Nephron progenitor cell (in vitro differentiated cells): ENCODE results near the gene NFIA.

Experiments
- DNase-seq: peaks from one replicate; pipeline ENCODE4 v3.0.0; 2021
- H3K27ac Mint-ChIP-seq: 2 replicates; pipeline ENCODE4 v1.8.0; 2021; ENCODE audit warnings: mild to moderate bottlenecking, moderate library complexity, mixed read lengths
- H3K27me3 Mint-ChIP-seq: 2 replicates; pipeline ENCODE4 v1.8.0; 2021; ENCODE audit warnings: mild to moderate bottlenecking, low read depth, mixed read lengths; ENCODE audit not compliant: poor library complexity
- H3K36me3 Mint-ChIP-seq: 2 replicates; pipeline ENCODE4 v1.8.0; 2021; ENCODE audit warnings: low read depth, mixed read lengths
- H3K4me1 Mint-ChIP-seq: 2 replicates; pipeline ENCODE4 v1.8.0; 2021; ENCODE audit warnings: mixed read lengths
- H3K4me3 Mint-ChIP-seq: 2 replicates; pipeline ENCODE4 v1.8.0; 2021; ENCODE audit warnings: mild to moderate bottlenecking, moderate library complexity, mixed read lengths
- H3K9me3 Mint-ChIP-seq: 2 replicates; pipeline ENCODE4 v1.8.0; 2021; ENCODE audit warnings: mild to moderate bottlenecking, moderate library complexity, mixed read lengths
- CTCF ChIP-seq: fragments of 200-600 bp; sonication (generic); IDR thresholded peaks from 2 replicates; pipeline ENCODE4 v1.5.0; 2021; ENCODE audit warnings: antibody characterized with exemption

NFIA gene

GRCh38 chr1:61400997-61401396 lies 318.6 kb downstream of the NFIA start:
- Mint-ChIP-seq H3K4me3 (no peak overlapping the region), H3K4me1 (peaks cover 45% of the 10 kb centered on the region), H3K27ac (no peak overlapping the region), H3K27me3 (peaks cover 1% of the 10 kb centered on the region), H3K36me3 (no peaks in the 10 kb centered on the region), H3K9me3 (no peaks in the 10 kb centered on the region)
- no peak for TF ChIP-seq CTCF
- no peak for DNase-seq

- peaks cover 8% of the 10 kb centered on the region for H3K27me3 Mint-ChIP-seq
- no peaks in the 10 kb centered on the region for H3K36me3 Mint-ChIP-seq
- H3K4me1 Mint-ChIP-seq: peaks cover 38% of the 10 kb centered on the region
- no peak overlapping the region for H3K4me3 Mint-ChIP-seq
- no peak for DNase-seq
- H3K9me3 Mint-ChIP-seq: no peaks in the 10 kb centered on the region
- TF ChIP-seq CTCF: no peak
- no peak overlapping the region for H3K27ac Mint-ChIP-seq
Measured at GRCh38 chr1:61403679-61404596, 321.6 kb downstream of the NFIA start.

DNA sequence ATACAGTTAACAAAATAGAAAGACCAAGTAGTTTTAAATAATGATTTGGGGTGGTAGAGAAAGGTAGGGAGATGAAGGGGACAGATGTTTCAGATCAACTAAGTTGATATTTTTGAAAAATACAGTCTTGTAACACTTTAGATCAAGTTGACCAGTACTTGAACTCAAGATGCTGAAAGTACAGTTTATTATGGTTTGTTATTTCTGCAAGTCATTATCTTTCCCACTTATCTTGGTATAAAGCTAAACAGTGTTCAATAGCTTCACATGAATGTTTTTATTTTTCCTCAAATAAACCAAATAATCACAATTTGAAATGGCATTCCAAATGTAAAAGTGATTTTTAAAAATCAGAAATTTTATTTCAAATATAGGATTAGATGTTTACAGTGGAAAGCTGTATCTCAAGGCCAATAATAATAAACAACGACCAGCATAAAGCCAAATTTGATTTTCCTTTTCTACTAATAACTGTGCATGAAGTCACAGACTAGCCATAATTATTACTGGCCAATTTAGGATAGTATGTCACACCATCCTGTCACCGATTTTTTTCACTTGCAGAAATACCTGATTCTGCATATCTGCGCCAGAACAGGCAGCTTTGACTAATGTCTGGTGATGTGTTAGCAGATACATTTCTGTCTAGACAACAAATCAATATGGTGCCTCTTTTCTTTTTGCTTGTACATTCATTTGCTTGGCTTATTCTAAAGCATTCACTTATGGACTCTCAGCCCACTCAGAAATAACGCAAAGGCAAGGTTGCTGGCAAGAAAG lies 322.4 kb downstream of the NFIA start:
- no peak for DNase-seq
- TF ChIP-seq CTCF: no peak
- Mint-ChIP-seq H3K9me3 (no peaks in the 10 kb centered on the region), H3K27me3 (peaks cover 8% of the 10 kb centered on the region), H3K4me3 (no peak overlapping the region), H3K4me1 (peaks cover 29% of the 10 kb centered on the region), H3K36me3 (no peaks in the 10 kb centered on the region), H3K27ac (no peak overlapping the region)

DNA sequence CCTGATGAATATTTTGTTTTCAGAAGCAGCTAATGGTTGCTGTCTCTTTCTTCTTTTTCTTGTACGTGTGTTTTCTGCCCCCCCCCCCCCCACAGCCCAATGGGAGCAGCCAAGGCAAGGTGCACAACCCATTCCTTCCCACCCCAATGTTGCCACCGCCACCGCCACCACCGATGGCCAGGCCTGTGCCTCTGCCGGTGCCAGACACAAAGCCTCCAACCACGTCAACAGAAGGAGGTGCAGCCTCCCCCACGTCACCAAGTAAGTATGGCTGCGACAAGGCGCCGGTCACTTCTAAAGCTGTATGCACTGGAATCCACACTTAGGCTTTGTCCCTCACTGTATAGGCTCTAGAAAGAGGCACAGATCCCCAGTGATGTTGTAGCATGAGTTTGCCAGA lies 324.1 kb downstream of the NFIA start:
- H3K9me3 Mint-ChIP-seq: no peaks in the 10 kb centered on the region
- H3K27me3 Mint-ChIP-seq: peaks cover 8% of the 10 kb centered on the region
- no peak for DNase-seq
- no peak overlapping the region for H3K27ac Mint-ChIP-seq
- no peak for TF ChIP-seq CTCF
- no peak overlapping the region for H3K4me3 Mint-ChIP-seq
- H3K4me1 Mint-ChIP-seq: peaks cover 17% of the 10 kb centered on the region
- no peaks in the 10 kb centered on the region for H3K36me3 Mint-ChIP-seq

GRCh38 chr1:61412601-61413000 lies 330.2 kb downstream of the NFIA start:
- TF ChIP-seq CTCF: no peak
- Mint-ChIP-seq H3K9me3 (no peaks in the 10 kb centered on the region), H3K27me3 (peaks cover 2% of the 10 kb centered on the region), H3K4me3 (no peak overlapping the region), H3K36me3 (no peaks in the 10 kb centered on the region), H3K4me1 (no peaks in the 10 kb centered on the region), H3K27ac (no peak overlapping the region)
- DNase-seq: no peak
